Measurements from ENCODE around the gene SNX5. TPM values are rescaled to one million over a fixed set of nuclear protein-coding genes. Genes with fewer than 3 reads are reported as not detected.

The SNX5 gene
- total RNA-seq (2014; rRNA removed; shearing (Covaris generic)) = 129 and 152 TPM in 2 replicates

GRCh38 chr20:17968366-17969277 is at the start of gene SNX5, which contains the start of gene MGME1:
Gene SNX5, minus strand, starts transcription at chr20:17968794. Its CDS starts 369 bp downstream, at chr20:17968425.
Gene MGME1, plus strand, starts transcription at chr20:17969018. Its CDS starts 842 bp downstream, at chr20:17969860.
- peak; percentile 99 for DNase-seq (ENCODE audit: low read depth)

DNA sequence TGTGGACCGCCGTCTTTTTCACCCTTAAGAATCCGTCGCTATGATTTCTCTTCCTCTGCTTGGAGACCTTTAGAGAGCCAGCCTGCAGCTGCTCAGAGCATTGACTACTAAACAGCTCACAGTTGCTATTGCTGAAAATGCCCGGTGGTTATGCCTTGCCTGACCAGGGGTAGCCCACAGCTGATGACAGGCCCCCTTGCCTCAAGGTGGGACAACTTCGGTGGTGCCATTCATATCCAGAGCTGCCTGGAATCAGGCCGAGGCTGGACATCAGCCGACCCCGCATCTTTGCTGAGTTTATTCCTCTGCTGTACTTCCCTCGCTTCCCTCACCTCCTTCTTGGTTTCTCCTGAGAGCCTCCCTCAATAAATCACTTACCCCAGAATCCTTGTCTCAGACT is 49.5 kb upstream of the SNX5 start:
- DNase-seq (ENCODE audit: low read depth) = no peak

- DNase-seq (ENCODE audit: low read depth) = no peak
Measured at GRCh38 chr20:18016772-18017171, 48.2 kb upstream of the SNX5 start.

DNA sequence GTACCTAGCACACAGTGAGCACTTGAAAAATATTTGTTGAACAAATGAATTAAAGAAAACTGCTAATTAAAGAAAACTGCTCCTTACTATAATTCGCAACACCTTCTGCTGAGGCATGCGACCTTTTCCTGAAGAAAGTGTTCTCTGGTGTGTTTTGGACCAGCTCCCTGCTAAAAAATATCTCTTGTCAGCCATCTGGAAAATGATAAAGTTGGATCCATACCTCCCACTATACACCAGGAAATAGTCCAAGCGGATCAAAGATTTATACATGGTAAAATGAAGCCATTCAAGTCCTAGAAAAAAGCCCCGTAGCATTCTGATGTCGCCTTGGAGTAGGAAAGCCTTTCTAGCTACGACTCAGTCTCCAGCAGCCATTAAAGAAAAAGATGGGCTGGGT is 45.8 kb upstream of the SNX5 start:
- DNase-seq (ENCODE audit: low read depth) = no peak

GRCh38 chr20:18012901-18013300 is 44.3 kb upstream of the SNX5 start:
- DNase-seq (ENCODE audit: low read depth) = no peak

- DNase-seq (ENCODE audit: low read depth) = no peak
Measured at GRCh38 chr20:18011951-18012645, 43.5 kb upstream of the SNX5 start.

DNA sequence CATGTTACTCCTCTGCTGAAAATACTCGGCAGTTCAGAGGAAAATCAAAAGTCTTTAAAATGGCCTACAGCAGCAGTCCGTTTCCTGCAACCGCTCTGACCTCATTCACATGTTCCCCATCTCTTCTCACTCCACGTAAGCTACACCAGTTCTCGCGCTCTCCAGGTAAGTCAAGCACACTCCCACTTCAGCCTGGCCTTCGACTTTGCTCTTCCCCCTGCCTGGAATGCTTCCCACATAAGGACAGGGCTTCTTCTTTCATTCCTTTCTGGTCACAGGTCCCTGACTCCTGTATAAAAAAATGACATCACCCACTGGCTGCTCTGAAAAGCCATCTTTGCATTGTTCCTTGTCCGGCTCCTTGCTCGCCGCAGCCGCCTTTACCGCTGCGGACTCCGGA is 42.9 kb upstream of the SNX5 start:
- DNase-seq (ENCODE audit: low read depth) = no peak

GRCh38 chr20:18009116-18009515 is 40.5 kb upstream of the SNX5 start:
- no peak for DNase-seq (ENCODE audit: low read depth)

GRCh38 chr20:18007534-18008292 is 39.1 kb upstream of the SNX5 start:
- DNase-seq (ENCODE audit: low read depth) = no peak

GRCh38 chr20:18006684-18007083 is 38.1 kb upstream of the SNX5 start:
- no peak for DNase-seq (ENCODE audit: low read depth)

- no peak for DNase-seq (ENCODE audit: low read depth)
Measured at GRCh38 chr20:18005990-18006364, 37.4 kb upstream of the SNX5 start.

- DNase-seq (ENCODE audit: low read depth) = no peak
Measured at GRCh38 chr20:18005170-18005989, 36.8 kb upstream of the SNX5 start.

- DNase-seq (ENCODE audit: low read depth) = no peak
Measured at GRCh38 chr20:18004384-18005031, 35.9 kb upstream of the SNX5 start.

GRCh38 chr20:18003897-18004296 is 35.3 kb upstream of the SNX5 start:
- no peak for DNase-seq (ENCODE audit: low read depth)

GRCh38 chr20:18001131-18001921 is 32.7 kb upstream of the SNX5 start:
- DNase-seq (ENCODE audit: low read depth) = peak; percentile 47

GRCh38 chr20:17999566-17999965 is 31.0 kb upstream of the SNX5 start:
- DNase-seq (ENCODE audit: low read depth) = no peak

GRCh38 chr20:17998446-17998845 is 29.9 kb upstream of the SNX5 start:
- no peak for DNase-seq (ENCODE audit: low read depth)

GRCh38 chr20:17995967-17996819 is 27.6 kb upstream of the SNX5 start:
- peak; percentile 54 for DNase-seq (ENCODE audit: low read depth)

DNA sequence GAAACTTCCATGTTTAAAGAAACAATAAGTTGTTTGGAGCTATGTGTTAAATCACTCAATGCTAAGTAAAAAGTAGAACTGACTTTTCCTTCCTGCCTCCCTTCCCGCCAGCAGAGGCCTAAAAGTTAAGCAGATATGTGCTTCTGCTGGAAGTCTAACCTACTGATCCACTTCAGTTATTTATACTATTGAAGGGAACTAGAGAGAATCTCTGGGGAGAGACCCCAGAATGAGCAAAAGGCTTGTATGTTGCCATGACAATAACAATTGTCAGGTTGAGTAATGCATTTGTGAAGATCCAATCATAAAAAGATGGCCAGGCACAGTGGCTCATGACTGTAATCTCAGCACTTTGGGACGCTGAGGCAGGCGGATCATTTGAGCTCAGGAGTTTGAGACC is 25.0 kb upstream of the SNX5 start:
- DNase-seq (ENCODE audit: low read depth) = no peak

All from Daoy (cell line).